Osteoblast (primary cell): ENCODE results near the gene MXRA5. TPM values are rescaled to one million over a fixed set of nuclear protein-coding genes. Genes with fewer than 3 reads are reported as not detected.

Source experiments
- DNase-seq: peaks from one replicate; pipeline ENCODE4 v3.0.0; 2011; ENCODE audit warnings: low spot score, mixed read lengths; ENCODE audit not compliant: insufficient read length; ENCODE audit errors: missing footprints
- H2AFZ ChIP-seq: 2 replicates; pipeline ENCODE4 v1.6.0; 2011; ENCODE audit warnings: mild to moderate bottlenecking, low read length
- H3K27ac ChIP-seq: 2 replicates; pipeline ENCODE4 v1.5.1; 2011; ENCODE audit warnings: mild to moderate bottlenecking, low read depth, low read length, moderate library complexity
- H3K27me3 ChIP-seq: 2 replicates; pipeline ENCODE4 v1.6.0; 2012; ENCODE audit warnings: mild to moderate bottlenecking, control low read depth, inconsistent platforms, low read length, moderate library complexity; ENCODE audit not compliant: insufficient read depth
- H3K36me3 ChIP-seq: 2 replicates; pipeline ENCODE4 v1.5.1; 2011; ENCODE audit warnings: mild to moderate bottlenecking, low read length, control low read depth, moderate library complexity; ENCODE audit not compliant: insufficient read depth
- H3K4me1 ChIP-seq: 2 replicates; pipeline ENCODE4 v1.5.1; 2011; ENCODE audit warnings: mild to moderate bottlenecking, low read length, control low read depth, moderate library complexity; ENCODE audit not compliant: insufficient read depth
- H3K4me2 ChIP-seq: 2 replicates; pipeline ENCODE4 v1.6.0; 2011; ENCODE audit warnings: mild to moderate bottlenecking, low read length; ENCODE audit not compliant: insufficient read depth
- H3K4me3 ChIP-seq: fragments of 200-600 bp; sonication (generic); 3 replicates; pipeline ENCODE4 v1.5.1; 2012; ENCODE audit warnings: mild to moderate bottlenecking, low read length, inconsistent platforms; ENCODE audit not compliant: insufficient read depth
- H3K79me2 ChIP-seq: 2 replicates; pipeline ENCODE4 v1.6.0; 2012; ENCODE audit warnings: mild to moderate bottlenecking, low read length, control low read depth, inconsistent platforms; ENCODE audit not compliant: insufficient read depth
- H3K9me3 ChIP-seq: 2 replicates; pipeline ENCODE4 v1.5.1; 2011; ENCODE audit warnings: low read depth, low read length, control low read depth
- H4K20me1 ChIP-seq: 2 replicates; pipeline ENCODE4 v1.6.0; 2012; ENCODE audit warnings: mild to moderate bottlenecking, low read length, control low read depth; ENCODE audit not compliant: insufficient read depth
- CTCF ChIP-seq: IDR thresholded peaks from 2 replicates; pipeline ENCODE4 v1.5.1; 2011; ENCODE audit warnings: mild to moderate bottlenecking, low read depth, low read length, moderate library complexity; ENCODE audit errors: extremely low read depth
- total RNA-seq: library from RNA; depleted of rRNA; stranded (reverse); fragments of >200 nt; gene quantifications from 2 replicates; pipeline ENCODE4 v1.2.3, GENCODE V29; 2012

Gene MXRA5
- total RNA-seq, 1 donor = 27.9 TPM

GRCh38 chrX:3340016-3340415 lies 6.4 kb downstream of the MXRA5 start:
- no peaks in the 10 kb centered on the region for H4K20me1 ChIP-seq
- H3K27ac ChIP-seq = no peak overlapping the region
- no peak overlapping the region for H3K4me3 ChIP-seq
- DNase-seq = no peak
- no peaks in the 10 kb centered on the region for H3K4me1 ChIP-seq
- peaks cover 7% of the 10 kb centered on the region for H3K27me3 ChIP-seq
- no peak overlapping the region for H2AFZ ChIP-seq
- TF ChIP-seq CTCF = no peak
- H3K4me2 ChIP-seq = no peak overlapping the region
- H3K79me2 ChIP-seq = no peaks in the 10 kb centered on the region
- no peaks in the 10 kb centered on the region for H3K9me3 ChIP-seq
- H3K36me3 ChIP-seq = no peaks in the 10 kb centered on the region

GRCh38 chrX:3326681-3327080 lies 19.8 kb downstream of the MXRA5 start:
- Histone ChIP-seq H4K20me1 (no peaks in the 10 kb centered on the region), H3K79me2 (no peaks in the 10 kb centered on the region), H3K4me1 (no peaks in the 10 kb centered on the region), H3K27ac (no peak overlapping the region), H3K4me3 (no peak overlapping the region), H3K36me3 (no peaks in the 10 kb centered on the region), H2AFZ (no peak overlapping the region), H3K4me2 (no peak overlapping the region), H3K9me3 (no peaks in the 10 kb centered on the region), H3K27me3 (no peaks in the 10 kb centered on the region)
- TF ChIP-seq CTCF = no peak
- DNase-seq = no peak

- Histone ChIP-seq H3K9me3 (no peaks in the 10 kb centered on the region), H3K27ac (no peak overlapping the region), H3K79me2 (no peaks in the 10 kb centered on the region), H3K27me3 (no peaks in the 10 kb centered on the region), H3K4me3 (no peak overlapping the region), H3K4me1 (no peaks in the 10 kb centered on the region), H3K4me2 (no peak overlapping the region), H4K20me1 (no peaks in the 10 kb centered on the region), H3K36me3 (no peaks in the 10 kb centered on the region), H2AFZ (no peak overlapping the region)
- no peak for TF ChIP-seq CTCF
- no peak for DNase-seq
These were observed 25.9 kb downstream of the MXRA5 start for GRCh38 chrX:3320471-3321046.

- no peaks in the 10 kb centered on the region for H3K27me3 ChIP-seq
- H3K9me3 ChIP-seq = no peaks in the 10 kb centered on the region
- H3K4me3 ChIP-seq = no peak overlapping the region
- H3K36me3 ChIP-seq = no peaks in the 10 kb centered on the region
- no peaks in the 10 kb centered on the region for H3K4me1 ChIP-seq
- H3K27ac ChIP-seq = no peak overlapping the region
- H3K79me2 ChIP-seq = no peaks in the 10 kb centered on the region
- no peak overlapping the region for H3K4me2 ChIP-seq
- DNase-seq = no peak
- no peaks in the 10 kb centered on the region for H4K20me1 ChIP-seq
- TF ChIP-seq CTCF = no peak
- no peak overlapping the region for H2AFZ ChIP-seq
These were observed 29.2 kb downstream of the MXRA5 start for GRCh38 chrX:3317191-3317718.
